Keratinocyte (primary cell): ENCODE results near the gene CAPN15. TPM values are rescaled to one million over a fixed set of nuclear protein-coding genes. Genes with fewer than 3 reads are reported as not detected.

ENCODE experiments used
- DNase-seq: peaks from one replicate; pipeline ENCODE4 v3.0.0-alpha.2; 2011; ENCODE audit warnings: low read depth, missing footprints, low spot score
- FAIRE-seq: peaks from 2 replicates; lab custom pipeline; 2011; peaks lifted over from hg19 to GRCh38; lab: Jason Lieb, UNC
- H2AFZ ChIP-seq: 2 replicates; pipeline ENCODE4 v1.6.0; 2012; ENCODE audit warnings: low read length, control low read depth, inconsistent platforms; ENCODE audit not compliant: control insufficient read depth
- H3K27ac ChIP-seq: 2 replicates; pipeline ENCODE4 v1.5.1; 2011; ENCODE audit warnings: low read length; ENCODE audit not compliant: control insufficient read depth, insufficient read depth
- H3K27me3 ChIP-seq: 3 replicates; pipeline ENCODE4 v1.6.0; 2011; ENCODE audit warnings: low read length; ENCODE audit not compliant: control insufficient read depth, insufficient read depth; ENCODE audit errors: extremely low read depth
- H3K36me3 ChIP-seq, 2 experiments: 2 replicates in 1 of 2; 3 replicates in 1 of 2; pipeline ENCODE4 v1.5.1; 2011; ENCODE audit warnings: low read length in 2 of 2, mild to moderate bottlenecking in 1 of 2; ENCODE audit not compliant: control insufficient read depth in 2 of 2, insufficient read depth in 2 of 2; ENCODE audit errors: extremely low read depth in 1 of 2
- H3K4me1 ChIP-seq: 3 replicates; pipeline ENCODE4 v1.5.1; 2011; ENCODE audit warnings: low read length; ENCODE audit not compliant: control insufficient read depth, insufficient read depth; ENCODE audit errors: extremely low read depth
- H3K4me2 ChIP-seq: 3 replicates; pipeline ENCODE4 v1.6.0; 2011; ENCODE audit warnings: low read depth, low read length; ENCODE audit not compliant: control insufficient read depth, insufficient read depth; ENCODE audit errors: extremely low read depth
- H3K4me3 ChIP-seq, 3 experiments: fragments of 200-600 bp in 1 of 3; sonication (generic) in 1 of 3; 2 replicates in 2 of 3; 3 replicates in 1 of 3; pipeline ENCODE4 v1.5.1; 2011 to 2016; ENCODE audit warnings: low read length in 3 of 3, mild to moderate bottlenecking in 3 of 3, control low read depth in 2 of 3, inconsistent platforms in 1 of 3, low read depth in 1 of 3, mixed read lengths in 1 of 3, mixed run types in 1 of 3, moderate library complexity in 1 of 3; ENCODE audit not compliant: control insufficient read depth in 2 of 3, insufficient read depth in 2 of 3; ENCODE audit errors: extremely low read depth in 1 of 3
- H3K79me2 ChIP-seq: 2 replicates; pipeline ENCODE4 v1.6.0; 2012; ENCODE audit warnings: low read length; ENCODE audit not compliant: control insufficient read depth, insufficient read depth
- H3K9ac ChIP-seq: 3 replicates; pipeline ENCODE4 v1.6.0; 2011; ENCODE audit warnings: low read length; ENCODE audit not compliant: control insufficient read depth, insufficient read depth; ENCODE audit errors: extremely low read depth
- H3K9me1 ChIP-seq: 3 replicates; pipeline ENCODE4 v1.6.0; 2011; ENCODE audit warnings: low read length; ENCODE audit not compliant: control insufficient read depth, insufficient read depth; ENCODE audit errors: extremely low read depth
- H3K9me3 ChIP-seq: 2 replicates; pipeline ENCODE4 v1.5.1; 2012; ENCODE audit warnings: low read depth, low read length; ENCODE audit not compliant: control insufficient read depth
- H4K20me1 ChIP-seq: 3 replicates; pipeline ENCODE4 v1.6.0; 2011; ENCODE audit warnings: low read length; ENCODE audit not compliant: control insufficient read depth, insufficient read depth; ENCODE audit errors: extremely low read depth
- EZH2 ChIP-seq: IDR thresholded peaks from one replicate; pipeline ENCODE4 v1.6.1; 2012; ENCODE audit warnings: inconsistent platforms, mild to moderate bottlenecking, low read length, moderate library complexity
- dilution Hi-C: fragments of 300-500 bp; cut with MboI; formaldehyde crosslinking; loops from one replicate; pipeline ENCODE4 v1.7.0; 2020; ENCODE audit warnings: low sequenced_read_pairs; ENCODE audit not compliant: extremely low pct_ligation_motif_present
- polyA plus RNA-seq, 5 experiments: library from polyadenylated mRNA; depleted of rRNA in 3 of 5; stranded (reverse) in 3 of 5; stranded (forward) in 1 of 5; unstranded in 1 of 5; fragments of >200 nt; gene quantifications; 1 replicate in 1 of 5; 2 replicates in 3 of 5; 3 replicates in 1 of 5; pipeline versions ENCODE4 v1.2.1 to v1.2.3, GENCODE V29; 2011 to 2012; ENCODE audit warnings: missing spikeins in 2 of 5, low read depth in 1 of 5, low replicate concordance in 1 of 5
- TF ChIP-seq, protein P1 (sequence below), 3 experiments: IDR thresholded peaks in 1 of 3; conservative IDR thresholded peaks in 1 of 3; optimal IDR thresholded peaks in 1 of 3; 2 replicates in 2 of 3; 3 replicates in 1 of 3; pipeline versions ENCODE3 to v1.5.1; 2011; ENCODE audit warnings: low read length in 3 of 3, mild to moderate bottlenecking in 3 of 3, moderate library complexity in 2 of 3, control low read depth in 1 of 3, inconsistent platforms in 1 of 3; ENCODE audit not compliant: insufficient read depth in 2 of 3; ENCODE audit errors: extremely low read depth in 1 of 3

CAPN15 gene
- polyA plus RNA-seq, 1 donor (not counting 4 experiments of a cell fraction or from before 2014, with no cell fraction given), result 7.9 TPM

GRCh38 chr16:590815-591200 is 63.3 kb downstream of the CAPN15 start:
- Histone ChIP-seq H3K9me1 (peaks cover 12% of the 10 kb centered on the region), H3K4me2 (peak overlapping the region; percentile 97), H3K79me2 (peaks cover 33% of the 10 kb centered on the region), H3K4me3 (peak overlapping the region; percentile 75 to 85 (median 84)), H3K27me3 (no peaks in the 10 kb centered on the region), H3K27ac (peak overlapping the region; percentile 36), H3K9ac (peak overlapping the region; percentile 80), H4K20me1 (peaks cover 40% of the 10 kb centered on the region), H3K4me1 (peaks cover 52% of the 10 kb centered on the region), H3K9me3 (no peaks in the 10 kb centered on the region), H3K36me3 (no peaks in the 10 kb centered on the region), H2AFZ (no peak overlapping the region)
- TF ChIP-seq, protein P1, sequence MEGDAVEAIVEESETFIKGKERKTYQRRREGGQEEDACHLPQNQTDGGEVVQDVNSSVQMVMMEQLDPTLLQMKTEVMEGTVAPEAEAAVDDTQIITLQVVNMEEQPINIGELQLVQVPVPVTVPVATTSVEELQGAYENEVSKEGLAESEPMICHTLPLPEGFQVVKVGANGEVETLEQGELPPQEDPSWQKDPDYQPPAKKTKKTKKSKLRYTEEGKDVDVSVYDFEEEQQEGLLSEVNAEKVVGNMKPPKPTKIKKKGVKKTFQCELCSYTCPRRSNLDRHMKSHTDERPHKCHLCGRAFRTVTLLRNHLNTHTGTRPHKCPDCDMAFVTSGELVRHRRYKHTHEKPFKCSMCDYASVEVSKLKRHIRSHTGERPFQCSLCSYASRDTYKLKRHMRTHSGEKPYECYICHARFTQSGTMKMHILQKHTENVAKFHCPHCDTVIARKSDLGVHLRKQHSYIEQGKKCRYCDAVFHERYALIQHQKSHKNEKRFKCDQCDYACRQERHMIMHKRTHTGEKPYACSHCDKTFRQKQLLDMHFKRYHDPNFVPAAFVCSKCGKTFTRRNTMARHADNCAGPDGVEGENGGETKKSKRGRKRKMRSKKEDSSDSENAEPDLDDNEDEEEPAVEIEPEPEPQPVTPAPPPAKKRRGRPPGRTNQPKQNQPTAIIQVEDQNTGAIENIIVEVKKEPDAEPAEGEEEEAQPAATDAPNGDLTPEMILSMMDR (optimal IDR thresholded peaks at IDR 0.05 in 1 of 3, IDR thresholded peaks at IDR 0.05 in 1 of 3, conservative IDR thresholded peaks at IDR 0.05 in 1 of 3; ENCODE audit: extremely low read depth in 1 of 3, insufficient read depth in 2 of 3, low read length in 3 of 3), result no peak
- no peak for TF ChIP-seq EZH2
- no peak for FAIRE-seq
- DNase-seq, result no peak
- dilution Hi-C loops, result no loop called here

DNA sequence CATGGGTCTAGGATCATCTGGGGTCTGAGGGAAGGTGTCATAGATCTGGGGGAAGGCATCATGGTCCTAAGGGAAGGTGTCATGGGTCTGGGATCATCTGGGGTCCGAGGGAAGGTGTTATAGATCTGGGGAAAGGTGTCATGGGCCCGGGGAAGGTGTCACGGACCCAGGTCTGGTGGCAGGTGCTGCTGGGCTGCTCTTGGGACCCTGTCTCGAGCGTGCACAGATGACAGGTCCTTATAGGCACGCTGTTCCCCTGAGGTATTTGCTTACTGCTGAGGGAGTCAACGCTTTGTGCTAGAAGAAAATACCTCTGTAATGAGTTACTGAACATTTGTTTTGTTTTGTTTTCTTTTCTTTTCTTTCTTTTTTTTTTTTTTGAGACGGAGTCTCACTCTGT is 63.7 kb downstream of the CAPN15 start:
- Histone ChIP-seq H3K4me3 (peak overlapping the region in 1 of 3 experiments; percentile 75), H2AFZ (no peak overlapping the region), H3K4me1 (peaks cover 56% of the 10 kb centered on the region), H3K4me2 (peak overlapping the region; percentile 97), H3K79me2 (peaks cover 37% of the 10 kb centered on the region), H3K9me1 (peaks cover 12% of the 10 kb centered on the region), H3K27ac (no peak overlapping the region), H3K9me3 (no peaks in the 10 kb centered on the region), H3K36me3 (no peaks in the 10 kb centered on the region), H4K20me1 (peaks cover 42% of the 10 kb centered on the region), H3K9ac (no peak overlapping the region), H3K27me3 (no peaks in the 10 kb centered on the region)
- TF ChIP-seq, protein P1 (optimal IDR thresholded peaks at IDR 0.05 in 1 of 3, IDR thresholded peaks at IDR 0.05 in 1 of 3, conservative IDR thresholded peaks at IDR 0.05 in 1 of 3; ENCODE audit: extremely low read depth in 1 of 3, insufficient read depth in 2 of 3, low read length in 3 of 3), result no peak
- no peak for TF ChIP-seq EZH2
- DNase-seq (no peak), FAIRE-seq (no peak)
- dilution Hi-C loops, result no loop called here
